NCI-H446 (cell line): ENCODE measurements around the gene PSMG4.

Source experiments
- DNase-seq, 2 experiments: peaks; one replicate each; lab custom pipeline; 2025; lab: John Stamatoyannopoulos, UW

PSMG4 gene

DNA sequence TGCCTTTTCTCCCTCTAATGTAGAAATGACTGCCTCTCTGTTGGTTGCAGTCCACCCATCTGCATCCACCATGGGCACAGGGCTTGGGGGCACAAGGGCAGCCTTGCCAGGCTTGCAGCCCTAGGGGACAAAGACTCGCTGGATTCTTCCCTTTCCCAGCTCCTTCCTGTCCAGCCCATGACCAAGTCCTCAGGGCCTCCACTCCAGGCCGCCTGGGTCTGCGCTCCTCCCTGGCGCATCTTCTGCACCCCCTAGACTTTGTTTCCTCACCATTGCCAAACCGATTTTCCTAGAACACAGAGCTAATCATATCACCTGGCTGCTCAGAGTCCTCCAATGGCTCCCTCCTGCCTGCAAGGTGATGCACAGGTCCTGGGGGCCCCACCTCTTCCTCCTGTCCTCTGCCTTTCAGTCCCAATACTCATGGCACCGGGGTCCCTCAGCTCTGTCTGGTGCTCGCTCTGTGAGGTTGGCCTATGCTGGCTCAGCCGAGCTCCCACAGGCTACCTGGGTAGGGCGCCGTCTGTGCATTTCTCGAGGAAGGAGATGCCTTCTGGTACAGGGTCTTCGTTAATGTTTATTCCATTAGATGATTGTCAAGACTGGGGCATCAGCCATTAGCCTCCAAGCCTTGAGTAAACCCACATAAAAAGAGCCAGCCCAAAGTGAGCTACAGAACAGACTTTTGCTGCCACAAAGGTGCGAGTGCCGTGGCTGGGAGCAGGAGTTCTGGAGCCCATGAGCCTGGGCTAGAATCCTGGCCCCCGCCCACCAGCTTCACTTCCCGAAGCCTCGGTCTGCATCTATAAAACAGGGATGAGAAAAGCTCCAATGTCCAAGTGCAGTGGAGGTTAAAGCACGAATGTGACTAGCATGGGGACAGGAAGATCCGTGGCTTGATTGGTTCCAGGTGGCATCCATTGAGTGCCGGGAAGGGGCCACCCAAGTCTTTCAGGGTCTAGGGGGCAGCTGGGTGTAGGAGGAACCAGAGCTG is 17.7 kb downstream of the PSMG4 start:
- DNase-seq: no peak

DNA sequence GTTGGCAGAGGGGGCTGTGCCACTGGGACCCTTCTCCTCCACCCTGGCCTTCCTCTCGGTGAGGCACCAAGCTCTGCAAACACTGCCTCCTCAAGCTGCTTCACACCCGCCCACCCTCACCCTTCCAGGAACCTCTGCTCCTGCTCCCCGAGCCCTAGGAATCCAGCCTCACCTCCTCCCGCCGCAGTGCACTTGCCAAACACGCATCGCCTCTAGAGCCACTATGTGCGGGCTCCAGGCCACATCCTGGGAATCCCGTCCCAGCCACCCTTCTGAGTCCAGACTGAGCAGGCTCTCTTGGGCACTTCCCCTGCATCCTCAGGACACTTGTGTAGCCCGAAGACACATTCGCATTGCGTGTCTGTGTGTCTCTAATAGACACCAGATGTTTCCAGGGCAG is 18.5 kb downstream of the PSMG4 start:
- DNase-seq: no peak

DNA sequence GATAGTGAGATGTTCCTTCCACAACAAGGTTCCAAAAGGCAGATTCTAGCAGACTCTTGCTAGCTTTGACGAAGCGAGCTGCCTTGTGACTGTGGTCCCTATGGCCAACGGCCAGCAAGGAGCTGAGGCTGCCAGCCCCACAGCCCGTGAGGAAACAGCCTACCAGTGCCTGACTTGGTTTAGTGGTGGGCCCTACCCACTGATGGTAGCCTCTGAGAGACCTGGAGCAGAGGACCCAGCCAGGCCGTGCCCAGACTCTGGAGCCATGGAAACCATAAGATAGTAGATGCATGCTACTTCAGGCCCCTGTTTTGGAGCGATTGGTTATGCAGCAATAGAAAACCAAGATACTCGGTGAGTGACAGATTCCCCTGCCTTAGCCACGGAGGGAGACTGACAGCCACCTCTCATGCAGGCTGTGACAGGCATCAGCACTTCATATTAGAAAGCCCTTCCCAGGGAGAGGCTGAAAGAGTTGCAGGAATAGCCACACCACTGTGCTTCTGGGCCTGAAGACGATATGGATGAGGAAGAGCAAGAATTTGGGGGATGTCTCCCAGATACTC is 19.2 kb downstream of the PSMG4 start:
- no peak for DNase-seq

DNA sequence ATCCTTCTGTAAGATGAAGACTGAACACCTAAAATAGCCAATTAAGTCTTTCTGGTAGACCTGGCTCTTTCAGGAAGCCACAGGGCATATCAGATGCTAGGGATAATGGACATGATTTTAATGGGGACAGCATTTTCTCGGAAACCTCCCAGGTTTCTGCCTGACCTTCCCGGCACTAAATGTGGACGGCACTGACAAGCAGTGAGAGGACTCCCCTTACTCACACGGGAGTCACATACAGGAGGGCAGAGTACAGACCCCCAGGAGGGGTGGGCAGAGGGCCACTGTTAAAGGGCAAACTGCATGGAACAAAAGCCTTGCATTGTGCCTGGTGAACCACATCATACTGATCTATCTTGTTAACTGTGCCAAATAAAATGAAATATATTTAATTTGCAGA is 19.9 kb downstream of the PSMG4 start:
- DNase-seq: no peak

DNA sequence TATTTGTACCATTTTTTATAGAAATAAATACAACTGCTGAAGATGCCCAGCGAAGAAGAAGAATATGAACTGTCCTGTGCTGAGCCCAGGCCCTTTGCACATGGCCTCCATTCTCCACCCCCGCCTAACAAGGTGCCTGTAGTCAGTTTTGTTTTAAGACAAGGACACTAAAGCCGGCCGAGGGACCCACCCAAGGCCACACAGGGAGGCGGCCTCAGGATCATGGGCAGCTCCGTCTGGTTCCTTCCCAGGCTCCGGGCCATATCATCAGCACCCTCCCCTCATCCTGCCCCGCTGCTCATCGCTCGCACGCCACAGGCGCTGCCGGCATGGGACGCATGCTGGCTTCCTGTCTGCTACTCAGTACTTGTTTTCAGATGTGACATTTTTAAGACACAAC is 21.3 kb downstream of the PSMG4 start:
- no peak for DNase-seq

DNA sequence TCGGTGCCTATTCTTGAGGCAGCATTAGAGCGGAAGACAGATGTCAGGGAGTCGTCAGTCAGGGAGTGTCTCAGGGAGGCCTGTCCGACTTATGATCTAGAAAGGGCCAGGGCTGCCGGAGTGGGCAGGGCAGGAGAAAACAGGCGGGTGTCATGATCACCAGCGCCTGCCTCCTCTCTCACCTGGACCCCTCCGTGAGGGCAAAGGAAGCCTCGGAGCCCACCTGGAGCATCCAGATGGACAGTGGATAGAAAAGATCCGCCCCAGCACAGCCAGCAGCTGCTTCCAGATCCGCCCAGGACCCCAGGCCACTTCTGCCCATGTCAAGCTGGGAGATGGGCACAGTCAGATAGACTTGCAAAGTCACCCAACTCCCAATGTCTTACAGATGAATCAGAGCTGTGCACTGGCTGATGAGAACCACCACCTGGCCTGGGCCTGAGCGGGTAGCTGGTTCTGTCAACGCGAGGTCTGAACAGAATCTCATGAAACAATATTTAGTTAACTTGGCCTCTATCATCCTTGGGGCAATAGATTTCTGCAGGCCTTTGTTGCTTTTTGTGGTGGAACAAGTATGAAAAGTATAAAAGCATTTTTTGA is 22.2 kb downstream of the PSMG4 start:
- DNase-seq: no peak

DNA sequence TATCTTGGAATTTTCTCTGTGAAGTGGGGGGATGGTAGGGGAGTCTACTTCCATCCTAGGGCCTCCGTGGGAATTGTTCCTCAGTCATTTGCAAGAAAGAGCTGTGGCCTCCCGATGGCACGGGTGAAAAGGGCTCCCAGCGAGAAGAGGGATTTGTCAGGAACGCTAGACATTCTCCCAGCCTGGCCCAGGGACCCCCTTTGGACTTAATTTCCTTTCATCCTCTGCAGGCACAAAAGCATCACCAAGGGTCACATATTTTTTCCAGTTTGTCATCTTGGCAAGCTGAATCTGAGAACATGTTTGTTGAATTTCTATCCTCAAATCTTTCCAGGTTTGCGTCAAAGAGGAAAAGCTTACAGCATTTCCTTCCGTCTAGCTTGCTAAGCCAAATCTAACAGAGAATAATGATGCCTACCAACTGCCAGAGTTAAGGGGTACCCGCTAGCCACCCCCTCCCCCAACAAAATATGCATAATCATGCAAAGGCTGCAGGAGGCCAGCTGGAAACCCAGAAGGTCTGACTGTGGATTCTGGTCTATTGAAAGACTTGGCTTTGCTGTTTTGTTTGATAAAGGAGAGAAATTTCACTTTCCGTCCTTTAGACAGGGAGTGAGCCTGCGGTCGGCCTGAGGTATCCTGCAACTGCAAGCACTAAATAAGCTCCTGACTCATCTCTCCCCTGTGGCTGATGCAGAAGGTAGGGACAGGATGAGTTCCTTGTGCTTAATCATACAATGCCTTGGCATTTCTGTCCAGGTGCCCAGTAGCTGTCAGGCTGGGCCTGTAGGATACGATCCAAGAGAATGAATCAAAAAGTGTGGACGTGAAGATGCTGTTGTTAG is 23.1 kb downstream of the PSMG4 start:
- DNase-seq: no peak

DNA sequence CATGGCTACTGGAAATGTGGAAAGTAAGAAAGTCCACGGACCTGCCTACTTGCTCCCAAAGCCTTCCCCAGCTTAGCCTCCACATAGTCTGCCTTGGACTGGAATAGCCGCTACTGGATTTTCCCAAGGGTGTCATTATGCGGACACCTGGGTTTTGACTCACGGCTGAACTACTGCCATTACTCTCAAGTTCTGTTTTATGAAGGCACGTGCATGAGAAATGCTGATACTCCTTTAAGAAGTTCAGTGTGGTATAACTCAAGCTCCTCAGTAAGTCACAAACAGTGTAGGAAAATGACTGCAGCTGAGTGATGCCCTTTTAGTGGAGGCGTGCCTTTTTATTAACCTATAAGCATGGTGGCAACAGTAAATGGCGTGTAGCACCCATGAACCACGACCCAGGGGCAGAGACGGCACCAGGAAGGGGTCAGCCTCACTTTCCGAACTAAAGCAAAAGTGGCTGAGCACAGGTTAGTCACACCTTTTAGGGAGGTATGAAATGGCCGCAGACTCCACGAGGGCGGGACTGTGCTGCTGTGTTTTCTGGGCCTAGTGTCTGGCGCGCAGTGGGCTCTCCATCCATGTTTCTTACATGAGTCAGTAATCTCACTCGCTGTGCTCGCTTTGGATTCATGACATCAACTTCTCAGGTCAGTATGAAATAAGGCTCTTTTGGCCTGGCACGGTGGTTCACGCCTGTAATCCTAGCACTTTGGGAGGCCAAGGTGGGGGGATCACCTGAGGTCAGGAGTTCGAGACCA is 23.9 kb downstream of the PSMG4 start:
- no peak for DNase-seq

DNA sequence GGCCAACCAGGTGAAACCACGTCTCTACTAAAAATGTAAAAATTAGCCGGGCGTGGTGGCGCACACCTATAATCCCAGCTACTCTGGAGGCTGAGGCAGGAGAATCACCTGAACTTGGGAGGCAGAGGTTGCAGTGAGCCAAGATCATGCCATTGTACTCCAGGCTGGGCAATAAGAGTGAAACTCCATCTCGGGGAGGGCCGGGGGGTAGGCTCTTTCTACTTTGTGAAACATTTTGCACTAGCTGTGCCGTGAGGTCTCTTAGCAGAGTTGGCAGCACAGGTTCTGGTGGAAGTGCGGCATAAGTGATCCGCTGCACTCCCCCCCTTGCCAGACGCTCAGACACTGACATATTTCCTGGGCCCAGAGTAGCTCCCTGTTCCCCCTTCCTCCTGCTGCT is 24.5 kb downstream of the PSMG4 start:
- no peak for DNase-seq

DNA sequence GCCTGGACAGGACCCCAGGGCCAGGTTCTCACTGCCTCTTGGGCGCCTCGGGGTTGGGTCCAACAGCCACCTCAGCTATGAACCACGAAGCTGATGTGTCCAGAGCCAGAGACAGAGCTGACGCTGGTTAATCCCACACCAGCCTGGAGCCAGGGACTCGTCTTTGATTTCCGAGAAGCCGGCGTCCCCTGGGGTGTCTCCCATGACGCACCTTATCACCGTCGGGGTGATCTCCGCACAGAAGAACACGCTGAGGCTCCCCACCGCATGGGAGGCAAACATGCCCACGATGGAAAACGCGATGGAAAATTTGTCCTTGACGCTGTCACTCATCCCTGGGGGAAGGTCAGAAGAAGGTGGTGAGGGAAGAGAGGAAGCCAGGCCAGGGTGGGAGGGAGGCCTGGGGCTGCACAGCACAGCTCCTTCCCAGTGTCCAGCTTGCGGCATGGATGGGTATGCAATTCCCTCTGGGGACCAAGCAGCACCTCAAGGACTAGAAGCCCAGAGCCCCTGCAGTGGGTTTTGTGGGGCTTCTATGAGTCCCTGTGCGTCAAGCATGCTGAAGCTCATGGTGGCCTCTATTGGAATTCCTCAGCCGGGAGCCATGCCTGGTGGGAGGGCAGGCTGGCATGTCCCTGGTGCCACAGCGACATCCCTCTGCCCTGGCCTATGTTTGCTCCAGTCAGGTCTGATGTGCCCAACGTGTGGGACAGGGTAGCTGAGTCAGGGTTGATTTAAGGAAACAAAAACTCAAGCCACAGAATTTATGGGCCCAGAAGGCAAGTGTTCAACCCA is 25.1 kb downstream of the PSMG4 start:
- no peak for DNase-seq

DNA sequence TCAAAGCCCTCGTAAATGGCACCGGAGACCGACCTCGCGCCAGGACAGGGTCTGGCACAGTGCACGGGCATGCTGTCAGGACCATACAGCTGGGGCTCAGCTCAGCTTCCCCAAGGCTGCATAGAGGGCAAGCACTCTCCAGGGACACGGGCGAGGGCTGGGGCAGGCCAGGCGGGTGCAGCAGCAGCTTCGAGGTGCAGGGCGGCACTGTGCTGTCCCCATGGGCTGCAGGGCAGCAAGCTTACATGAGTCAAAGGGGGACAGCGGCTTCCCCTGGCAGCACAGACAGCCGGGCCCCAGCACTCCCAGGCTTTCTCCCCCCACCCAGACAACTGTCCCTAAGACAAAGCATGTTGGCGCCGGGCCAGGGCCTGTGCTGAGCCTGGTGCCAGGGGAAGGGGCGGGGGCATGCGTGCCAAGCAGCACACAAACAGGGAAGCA is 25.7 kb downstream of the PSMG4 start:
- DNase-seq: peak in 1 of 2 experiments; percentile 25

DNA sequence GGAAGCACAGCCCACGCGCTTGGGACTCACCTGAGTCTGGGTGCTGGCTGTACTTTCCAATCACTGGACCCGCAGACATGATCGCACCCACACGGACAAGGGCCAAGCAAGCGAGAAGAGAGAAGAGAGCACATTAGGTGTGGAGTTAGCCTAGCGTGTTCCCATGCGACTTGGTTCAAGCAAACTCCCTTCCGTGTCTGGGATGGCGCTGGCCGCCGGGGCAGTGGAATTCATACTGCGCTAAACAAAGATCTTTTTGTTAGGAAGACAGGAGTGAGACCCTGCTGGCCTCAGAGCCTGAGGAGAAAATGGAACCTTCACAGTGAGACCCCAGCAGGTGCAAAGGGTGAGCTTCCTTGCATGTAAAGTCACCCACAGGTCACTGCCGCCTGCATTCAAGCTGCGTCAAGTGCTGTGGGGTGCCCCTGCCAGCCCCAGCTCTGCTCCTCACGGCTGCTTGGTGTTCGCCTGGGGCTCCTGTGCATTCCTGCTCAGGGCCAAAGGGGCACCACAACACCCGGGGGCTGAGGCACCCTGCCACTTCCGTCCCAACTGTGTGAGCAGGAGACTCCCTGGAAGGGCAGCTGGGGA is 26.4 kb downstream of the PSMG4 start:
- DNase-seq: no peak

DNA sequence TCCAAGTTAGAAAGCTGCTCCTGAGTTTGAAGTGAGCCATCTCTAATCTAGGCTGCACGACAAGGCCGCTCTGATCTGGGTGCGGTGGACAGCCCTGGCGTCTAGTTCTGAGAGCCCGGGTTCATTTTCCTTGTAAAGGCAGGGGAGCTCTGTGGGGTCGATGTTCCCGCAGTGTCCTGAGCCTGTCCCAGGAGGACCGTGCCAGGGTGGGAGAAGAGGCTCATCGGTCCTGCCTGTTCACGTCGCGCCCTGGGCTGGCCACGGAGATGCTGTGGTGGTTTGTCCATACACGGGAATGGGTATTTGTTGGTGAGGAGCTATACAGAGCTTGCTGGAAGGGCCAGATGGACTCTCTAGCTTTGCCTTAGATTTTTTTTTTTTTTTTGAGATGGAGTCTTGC is 27.0 kb downstream of the PSMG4 start:
- no peak for DNase-seq

DNA sequence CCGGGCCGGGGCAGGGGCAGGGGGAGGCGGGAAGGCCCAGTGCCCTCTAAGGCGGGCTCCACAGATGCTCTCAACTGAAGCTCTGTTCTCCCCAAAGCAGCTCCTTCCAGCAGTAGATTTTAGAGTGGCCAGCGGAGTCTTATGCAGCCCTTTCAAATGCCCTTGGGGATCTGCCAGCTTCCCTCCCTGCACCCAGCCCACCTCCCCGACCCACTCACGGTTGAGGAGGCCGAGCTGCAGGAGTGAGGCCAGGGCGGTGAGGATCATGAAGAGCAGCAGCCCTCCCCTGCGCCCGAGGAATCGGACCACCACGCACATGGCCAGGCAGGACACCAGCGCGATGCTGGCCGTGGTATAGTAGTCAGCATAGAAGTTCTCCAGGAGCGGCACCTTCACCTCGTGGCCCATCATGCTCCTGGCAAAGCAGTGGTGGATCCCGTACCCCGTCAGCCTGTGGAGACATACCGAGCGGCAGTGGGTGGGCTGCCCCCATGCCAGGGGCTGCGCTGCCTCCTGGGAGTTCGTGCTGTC is 28.0 kb downstream of the PSMG4 start:
- no peak for DNase-seq

DNA sequence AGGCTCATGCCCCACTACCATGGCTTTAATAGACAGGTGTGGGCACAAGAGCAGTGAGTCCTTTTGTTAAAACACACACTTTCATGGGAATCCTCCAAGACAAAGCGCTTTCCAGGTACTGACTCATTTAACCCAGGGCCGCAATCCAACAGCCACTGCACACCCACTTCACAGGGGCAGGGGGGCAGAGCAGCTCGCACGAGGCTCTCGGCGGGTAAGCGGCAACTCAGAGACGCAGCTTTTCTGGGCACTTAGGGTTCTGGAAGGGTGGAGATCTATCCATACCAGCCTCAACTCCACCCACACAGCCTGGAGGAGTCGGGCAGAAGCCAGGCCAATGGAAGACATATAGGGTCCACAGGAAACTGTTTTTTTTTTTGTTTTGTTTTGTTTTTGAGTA is 28.6 kb downstream of the PSMG4 start:
- no peak for DNase-seq

DNA sequence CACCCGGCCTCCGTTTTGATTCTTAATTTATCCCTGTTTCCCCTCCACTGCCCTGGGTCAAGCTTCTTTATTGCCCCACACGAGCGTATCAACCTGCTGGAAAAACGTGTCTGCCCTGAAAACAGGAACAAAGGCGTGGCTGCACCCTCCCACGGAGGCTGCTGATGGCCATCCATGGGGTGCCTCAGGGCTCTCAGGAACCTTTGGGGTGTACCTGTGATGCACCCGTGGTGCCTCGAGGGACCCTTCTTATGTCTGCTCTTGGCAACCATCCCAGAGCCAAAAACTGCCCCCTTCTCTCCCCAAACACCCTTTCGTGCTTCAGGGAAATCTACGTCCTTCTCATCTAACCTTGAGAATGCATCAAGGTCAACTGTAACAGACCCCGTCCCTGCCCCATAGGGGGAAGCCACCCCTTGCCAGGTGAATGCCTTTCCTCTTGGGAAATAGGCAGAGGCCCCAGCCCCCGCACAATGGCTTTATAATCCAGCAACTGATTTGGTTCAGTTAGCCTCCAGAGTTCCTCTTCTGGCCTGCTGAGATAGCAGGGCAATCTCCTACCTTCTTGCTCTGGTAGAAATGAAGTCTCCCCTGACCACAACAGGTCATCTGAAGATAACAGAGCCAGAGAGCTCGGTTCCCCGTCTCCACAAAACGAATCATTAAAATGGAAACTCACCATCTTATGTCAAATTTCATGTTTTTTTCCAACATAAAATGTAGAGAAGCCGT is 29.4 kb downstream of the PSMG4 start:
- no peak for DNase-seq

DNA sequence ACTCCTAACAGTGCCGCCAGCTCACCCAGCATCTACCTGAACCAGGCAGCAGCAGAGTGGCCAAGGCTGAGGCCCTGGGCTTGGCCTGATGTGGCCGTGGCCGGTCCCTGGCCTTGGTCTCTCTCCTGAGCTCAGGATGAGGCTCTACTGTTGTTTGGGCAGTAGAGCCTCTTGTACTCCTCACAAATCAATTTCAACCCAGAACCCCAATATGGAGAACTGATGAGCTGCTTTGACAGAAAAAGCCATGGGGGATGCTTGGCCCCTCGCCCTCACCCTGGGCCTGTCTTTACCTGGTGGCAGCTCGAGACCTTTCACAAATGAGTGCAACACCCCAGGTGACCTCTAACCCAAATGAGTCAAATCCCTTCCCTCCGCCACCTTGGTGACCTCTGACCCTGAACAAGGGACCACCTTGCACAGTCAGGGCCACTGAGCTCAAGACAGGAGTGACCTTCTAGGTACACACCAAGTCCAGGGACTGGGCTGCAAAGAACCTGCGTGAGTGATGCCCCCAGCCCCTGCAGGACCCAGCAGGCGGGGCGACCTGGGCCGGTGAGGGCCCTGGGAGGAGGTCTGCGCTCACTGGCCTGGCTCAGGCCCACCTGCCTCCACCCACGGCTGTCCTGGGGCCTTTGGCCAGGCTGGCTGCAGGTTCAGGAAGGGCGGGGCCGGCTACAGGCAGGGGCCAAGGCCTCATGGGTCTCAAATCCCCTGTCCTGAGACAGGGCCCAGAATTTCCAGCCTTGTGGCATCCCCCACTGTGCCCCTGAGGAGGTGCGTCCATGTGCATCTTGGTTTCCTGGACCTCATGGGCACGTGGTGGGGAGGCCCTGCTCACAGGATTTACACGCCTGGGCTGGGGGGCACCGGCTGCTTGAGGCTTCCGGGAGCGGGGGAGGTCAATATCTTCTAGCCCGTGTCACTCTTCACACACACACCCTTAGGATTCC is 30.2 kb downstream of the PSMG4 start:
- DNase-seq: no peak

DNA sequence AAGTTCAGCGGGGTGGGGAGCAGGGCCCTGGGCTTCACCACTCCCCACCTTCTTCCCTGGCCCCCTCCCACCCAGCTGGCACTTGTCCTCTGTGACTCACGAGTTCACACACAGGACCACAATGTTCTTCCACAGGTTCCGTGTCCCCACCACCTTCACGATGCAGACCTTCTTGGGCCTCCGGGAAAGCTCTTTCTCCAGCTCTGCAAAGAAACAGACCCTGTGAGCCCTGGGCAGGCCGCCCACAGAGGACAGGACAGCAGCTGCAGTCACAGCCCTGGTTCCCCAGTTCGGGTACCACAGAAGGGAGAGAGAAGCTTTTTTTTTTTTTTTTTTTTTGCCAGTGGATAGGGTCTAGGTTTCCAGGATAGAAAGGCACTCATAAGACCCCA is 30.9 kb downstream of the PSMG4 start:
- DNase-seq: no peak
